Prostate gland (tissue), 2 donors: ENCODE data around the gene GLS.

Experiments used
- POLR2A ChIP-seq: fragments of 450-650 bp; IDR thresholded peaks from one replicate; pipeline ENCODE4 v1.6.1; 2016; ENCODE audit warnings: antibody characterized with exemption, mild to moderate bottlenecking
- POLR2AphosphoS5 ChIP-seq: sonication (generic); formaldehyde crosslinking; IDR thresholded peaks from one replicate; pipeline ENCODE4 v1.6.1; 2017; ENCODE audit warnings: antibody characterized with exemption
- TF ChIP-seq, protein P1 (sequence below), 4 experiments: fragments of 200-600 bp in 2 of 4; fragments of 450-650 bp in 2 of 4; sonication (generic) in 2 of 4; IDR thresholded peaks; 1 replicate in 3 of 4; 2 replicates in 1 of 4; pipeline ENCODE4 v1.5.1; 2016 to 2019; ENCODE audit warnings: antibody characterized with exemption in 4 of 4, mild to moderate bottlenecking in 2 of 4, moderate library complexity in 2 of 4

DNA sequence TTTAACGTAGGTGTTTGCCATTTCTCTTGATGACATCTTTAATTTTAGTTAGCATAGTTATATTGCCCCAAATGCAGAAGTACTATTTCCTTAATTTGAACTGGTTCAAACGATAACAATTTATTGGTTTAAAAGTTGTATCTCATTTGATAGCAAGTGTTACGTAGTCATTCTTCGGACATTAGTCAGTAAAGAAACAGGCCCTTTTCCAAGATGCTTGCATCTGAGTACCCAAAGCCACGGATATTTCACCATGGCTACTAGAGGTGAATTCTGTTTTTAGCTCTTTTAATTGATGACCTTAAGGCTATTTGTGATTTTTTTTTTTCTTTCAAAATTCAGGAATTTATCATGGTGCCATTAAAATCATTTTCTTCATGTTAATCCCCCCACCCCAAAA lies 32.1 kb downstream of the GLS start:
- TF ChIP-seq, protein P1, sequence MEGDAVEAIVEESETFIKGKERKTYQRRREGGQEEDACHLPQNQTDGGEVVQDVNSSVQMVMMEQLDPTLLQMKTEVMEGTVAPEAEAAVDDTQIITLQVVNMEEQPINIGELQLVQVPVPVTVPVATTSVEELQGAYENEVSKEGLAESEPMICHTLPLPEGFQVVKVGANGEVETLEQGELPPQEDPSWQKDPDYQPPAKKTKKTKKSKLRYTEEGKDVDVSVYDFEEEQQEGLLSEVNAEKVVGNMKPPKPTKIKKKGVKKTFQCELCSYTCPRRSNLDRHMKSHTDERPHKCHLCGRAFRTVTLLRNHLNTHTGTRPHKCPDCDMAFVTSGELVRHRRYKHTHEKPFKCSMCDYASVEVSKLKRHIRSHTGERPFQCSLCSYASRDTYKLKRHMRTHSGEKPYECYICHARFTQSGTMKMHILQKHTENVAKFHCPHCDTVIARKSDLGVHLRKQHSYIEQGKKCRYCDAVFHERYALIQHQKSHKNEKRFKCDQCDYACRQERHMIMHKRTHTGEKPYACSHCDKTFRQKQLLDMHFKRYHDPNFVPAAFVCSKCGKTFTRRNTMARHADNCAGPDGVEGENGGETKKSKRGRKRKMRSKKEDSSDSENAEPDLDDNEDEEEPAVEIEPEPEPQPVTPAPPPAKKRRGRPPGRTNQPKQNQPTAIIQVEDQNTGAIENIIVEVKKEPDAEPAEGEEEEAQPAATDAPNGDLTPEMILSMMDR (IDR thresholded peaks at IDR 0.05) = no peak
- no peak for TF ChIP-seq POLR2A
- TF ChIP-seq POLR2AphosphoS5 = no peak
